ENCODE measurements around the gene VPS35L. TPM values are rescaled to one million over a fixed set of nuclear protein-coding genes. Genes with fewer than 3 reads are reported as not detected.

The VPS35L gene
- total and polyA plus RNA-seq, 4 donors = 27.4 to 65.4 (median 47.1) TPM

DNA sequence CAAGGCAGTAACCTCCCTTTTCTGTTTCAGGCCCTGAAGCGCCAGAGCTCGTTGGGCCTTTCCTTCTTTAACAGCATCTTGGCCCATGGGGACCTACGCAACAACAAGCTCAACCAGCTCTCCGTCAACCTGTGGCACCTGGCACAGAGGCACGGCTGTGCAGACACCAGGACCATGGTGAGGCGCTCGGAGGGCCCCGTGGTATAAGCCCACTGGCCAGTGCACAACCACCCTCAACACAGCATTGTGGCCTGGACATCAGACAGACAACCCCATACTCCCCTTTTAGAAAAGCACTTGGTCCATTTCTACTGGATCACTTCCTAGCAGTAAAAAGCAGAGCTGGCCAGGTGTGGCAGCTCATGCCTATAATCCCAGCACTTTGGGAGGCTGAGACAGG is 144.0 kb downstream of the VPS35L start:
- H3K36me3 ChIP-seq (ENCODE audit: control insufficient read depth in 4 of 4, insufficient read depth in 4 of 4, low read length in 4 of 4) = peaks cover 3 to 26% (median 18%) of the 10 kb centered on the region in 4 donors
- no peaks in the 10 kb centered on the region for H3K27me3 ChIP-seq (ENCODE audit: control insufficient read depth in 3 of 3, insufficient read depth in 3 of 3, low read length in 2 of 3)
- DNase-seq = no peak
- no peak overlapping the region for H3K9ac ChIP-seq (ENCODE audit: insufficient read depth in 1 of 2, low read length in 2 of 2)
- H3K9me3 ChIP-seq (ENCODE audit: control insufficient read depth in 4 of 4, insufficient read depth in 3 of 4, low read length in 3 of 4) = no peaks in the 10 kb centered on the region
- H3K27ac ChIP-seq (ENCODE audit: low read depth in 1 of 2, low read length in 1 of 2) = peak overlapping the region in 1 of 2 donors; percentile 9
- whole genome bisulfite sequencing, 2 donors = 96 to 98% methylated on average over 8 of the region's 8 CpGs
- no peak overlapping the region for H3K4me3 ChIP-seq
- no peak for ATAC-seq (ENCODE audit: insufficient read depth, low FRiP score)
- TF ChIP-seq, protein P1, sequence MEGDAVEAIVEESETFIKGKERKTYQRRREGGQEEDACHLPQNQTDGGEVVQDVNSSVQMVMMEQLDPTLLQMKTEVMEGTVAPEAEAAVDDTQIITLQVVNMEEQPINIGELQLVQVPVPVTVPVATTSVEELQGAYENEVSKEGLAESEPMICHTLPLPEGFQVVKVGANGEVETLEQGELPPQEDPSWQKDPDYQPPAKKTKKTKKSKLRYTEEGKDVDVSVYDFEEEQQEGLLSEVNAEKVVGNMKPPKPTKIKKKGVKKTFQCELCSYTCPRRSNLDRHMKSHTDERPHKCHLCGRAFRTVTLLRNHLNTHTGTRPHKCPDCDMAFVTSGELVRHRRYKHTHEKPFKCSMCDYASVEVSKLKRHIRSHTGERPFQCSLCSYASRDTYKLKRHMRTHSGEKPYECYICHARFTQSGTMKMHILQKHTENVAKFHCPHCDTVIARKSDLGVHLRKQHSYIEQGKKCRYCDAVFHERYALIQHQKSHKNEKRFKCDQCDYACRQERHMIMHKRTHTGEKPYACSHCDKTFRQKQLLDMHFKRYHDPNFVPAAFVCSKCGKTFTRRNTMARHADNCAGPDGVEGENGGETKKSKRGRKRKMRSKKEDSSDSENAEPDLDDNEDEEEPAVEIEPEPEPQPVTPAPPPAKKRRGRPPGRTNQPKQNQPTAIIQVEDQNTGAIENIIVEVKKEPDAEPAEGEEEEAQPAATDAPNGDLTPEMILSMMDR (IDR thresholded peaks at IDR 0.05; ENCODE audit: control extremely low read depth, extremely low read depth) = no peak
- peaks cover 0 to 23% (median 10%) of the 10 kb centered on the region in 5 donors for H3K4me1 ChIP-seq (ENCODE audit: control insufficient read depth in 5 of 5, insufficient read depth in 5 of 5, low read length in 5 of 5)

DNA sequence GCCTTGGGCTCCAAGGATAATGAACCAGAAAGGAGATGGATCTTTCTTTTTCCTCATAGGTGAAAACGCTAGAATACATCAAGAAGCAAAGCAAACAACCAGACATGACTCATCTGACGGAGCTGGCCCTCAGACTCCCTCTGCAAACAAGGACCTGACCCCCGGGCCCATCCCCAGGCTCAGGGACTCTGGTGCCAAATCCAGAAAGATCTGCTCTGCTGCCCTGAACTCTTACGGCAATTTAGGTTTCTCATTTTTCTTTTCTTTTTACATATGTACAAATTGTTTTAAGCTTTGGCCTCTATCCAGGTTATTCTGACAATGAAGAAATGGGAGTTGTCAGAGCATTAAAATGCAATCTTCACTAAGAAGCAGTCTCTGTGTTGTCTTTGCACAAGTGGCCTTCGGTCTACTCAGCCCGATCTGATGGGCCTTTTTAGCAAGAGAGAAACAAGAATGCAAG is 144.8 kb downstream of the VPS35L start:
- H3K36me3 ChIP-seq (ENCODE audit: control insufficient read depth in 4 of 4, insufficient read depth in 4 of 4, low read length in 4 of 4) = peaks cover 3 to 31% (median 25%) of the 10 kb centered on the region in 4 donors
- TF ChIP-seq, protein P1 (IDR thresholded peaks at IDR 0.05; ENCODE audit: control extremely low read depth, extremely low read depth) = no peak
- H3K4me3 ChIP-seq = no peak overlapping the region
- WGBS, 2 donors = 45 to 71% methylated on average over 6 of the region's 6 CpGs
- H3K27ac ChIP-seq (ENCODE audit: low read depth in 1 of 2, low read length in 1 of 2) = no peak overlapping the region
- H3K27me3 ChIP-seq (ENCODE audit: control insufficient read depth in 3 of 3, insufficient read depth in 3 of 3, low read length in 2 of 3) = no peaks in the 10 kb centered on the region
- no peaks in the 10 kb centered on the region for H3K9me3 ChIP-seq (ENCODE audit: control insufficient read depth in 4 of 4, insufficient read depth in 3 of 4, low read length in 3 of 4)
- H3K4me1 ChIP-seq (ENCODE audit: control insufficient read depth in 5 of 5, insufficient read depth in 5 of 5, low read length in 5 of 5) = peaks cover 0 to 31% (median 10%) of the 10 kb centered on the region in 5 donors
- no peak overlapping the region for H3K9ac ChIP-seq (ENCODE audit: insufficient read depth in 1 of 2, low read length in 2 of 2)
- DNase-seq = peak in 1 of 3 donors; percentile 43
- ATAC-seq (ENCODE audit: insufficient read depth, low FRiP score) = no peak

DNA sequence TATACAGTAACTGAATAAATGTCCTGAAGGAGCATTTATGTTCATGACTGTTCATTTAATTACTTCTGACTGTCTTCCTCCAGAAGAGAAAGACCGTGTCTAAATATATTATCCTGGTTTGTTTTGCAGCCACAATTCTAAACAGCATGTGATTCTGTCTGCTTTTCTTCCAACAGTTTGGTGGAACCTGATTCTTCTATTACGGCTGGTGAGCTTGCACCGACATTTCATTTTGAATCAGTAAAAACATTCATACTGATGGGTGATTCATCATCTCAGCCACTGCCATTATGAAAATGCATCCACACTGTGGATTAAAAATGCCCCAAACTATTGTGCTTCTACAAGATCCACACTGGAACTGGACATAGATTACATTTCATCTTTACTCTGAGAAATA is 145.6 kb downstream of the VPS35L start:
- H3K36me3 ChIP-seq (ENCODE audit: control insufficient read depth in 4 of 4, insufficient read depth in 4 of 4, low read length in 4 of 4) = peaks cover 3 to 37% (median 32%) of the 10 kb centered on the region in 4 donors

More for the DNA sequence above, 145.6 kb downstream of the VPS35L start:
- 84 to 90% methylated on average over 3 of the region's 3 CpGs for WGBS, 2 donors
- Histone ChIP-seq H3K27me3 (ENCODE audit: control insufficient read depth in 3 of 3, insufficient read depth in 3 of 3, low read length in 2 of 3) (no peaks in the 10 kb centered on the region), H3K4me3 (no peak overlapping the region), H3K27ac (ENCODE audit: low read depth in 1 of 2, low read length in 1 of 2) (no peak overlapping the region), H3K9me3 (ENCODE audit: control insufficient read depth in 4 of 4, insufficient read depth in 3 of 4, low read length in 3 of 4) (no peaks in the 10 kb centered on the region), H3K9ac (ENCODE audit: insufficient read depth in 1 of 2, low read length in 2 of 2) (no peak overlapping the region), H3K4me1 (ENCODE audit: control insufficient read depth in 5 of 5, insufficient read depth in 5 of 5, low read length in 5 of 5) (peaks cover 0 to 32% (median 9%) of the 10 kb centered on the region in 5 donors)
- TF ChIP-seq, protein P1 (IDR thresholded peaks at IDR 0.05; ENCODE audit: control extremely low read depth, extremely low read depth) = no peak
- ATAC-seq (ENCODE audit: insufficient read depth, low FRiP score) = no peak
- no peak for DNase-seq
